ENCODE results near the gene TXNRD2.

DNA sequence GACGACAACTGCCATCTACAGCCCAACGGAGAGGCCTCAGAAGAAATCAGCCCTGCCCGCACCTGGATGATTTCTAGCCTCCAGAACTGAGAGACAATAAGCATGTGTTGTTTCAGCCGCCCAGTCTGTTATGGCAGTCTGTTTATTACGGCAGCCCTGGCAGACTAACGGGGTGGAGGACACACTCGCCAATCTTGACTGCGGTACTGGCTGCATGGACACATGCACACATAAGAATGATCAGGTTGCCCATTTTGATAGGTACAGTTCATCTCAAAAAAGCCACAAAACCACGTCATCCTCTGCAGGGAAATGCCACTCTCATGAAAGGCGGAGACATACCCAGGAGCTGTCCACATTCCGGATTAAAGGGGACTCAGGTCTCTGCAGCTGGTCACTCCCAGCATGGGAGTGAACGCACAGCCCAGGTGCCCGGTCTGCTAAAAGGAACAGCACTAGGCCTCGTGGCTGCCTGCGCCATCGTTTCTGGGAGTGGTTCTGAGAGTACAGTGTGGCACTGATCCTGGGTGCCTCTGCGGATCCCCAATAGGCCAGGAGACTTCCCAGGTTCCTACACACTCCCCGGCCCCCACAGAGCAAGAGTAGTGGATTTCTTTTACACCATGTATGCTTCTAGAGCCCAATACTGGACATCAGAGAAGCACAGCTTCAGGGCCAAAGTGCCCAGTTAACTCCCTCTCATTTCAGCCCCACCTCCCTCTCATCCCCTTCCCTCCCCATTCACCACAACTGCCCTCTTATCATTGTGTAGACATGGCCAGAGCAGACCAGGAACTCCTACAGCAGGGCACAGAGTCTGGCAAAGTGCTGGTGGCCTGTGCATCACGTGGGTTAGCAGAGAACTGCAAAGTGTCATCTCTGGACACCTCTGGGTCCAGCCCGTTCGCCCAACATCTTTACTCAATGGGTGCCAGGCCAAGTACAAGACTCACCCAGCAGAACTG, 11.8 kb downstream of the TXNRD2 start:
- TF ChIP-seq POLR2AphosphoS5 (IDR thresholded peaks at IDR 0.05; ENCODE audit: low read length) (no peak), TCF12 (IDR thresholded peaks at IDR 0.05; ENCODE audit: low read depth, low read length) (no peak), SP1 (IDR thresholded peaks at IDR 0.05; ENCODE audit: low read depth, low read length) (no peak), TAF1 (IDR thresholded peaks at IDR 0.05; ENCODE audit: borderline replicate concordance, low read depth, low read length) (no peak), STAT3 (IDR thresholded peaks at IDR 0.05; ENCODE audit: low read depth, low read length) (no peak), SIN3A (IDR thresholded peaks at IDR 0.05; ENCODE audit: low read depth, low read length) (no peak), ZNF274 (IDR thresholded peaks at IDR 0.05; ENCODE audit: insufficient read depth, insufficient read length) (no peak), IRF4 (IDR thresholded peaks at IDR 0.05; ENCODE audit: low read depth, low read length) (no peak), YY1 (IDR thresholded peaks at IDR 0.05; ENCODE audit: low read depth, low read length) (no peak), SMAD1 (IDR thresholded peaks at IDR 0.05; ENCODE audit: low read depth, partially characterized antibody) (no peak), LARP7 (IDR thresholded peaks at IDR 0.05) (no peak)
- TF ChIP-seq, protein P1, sequence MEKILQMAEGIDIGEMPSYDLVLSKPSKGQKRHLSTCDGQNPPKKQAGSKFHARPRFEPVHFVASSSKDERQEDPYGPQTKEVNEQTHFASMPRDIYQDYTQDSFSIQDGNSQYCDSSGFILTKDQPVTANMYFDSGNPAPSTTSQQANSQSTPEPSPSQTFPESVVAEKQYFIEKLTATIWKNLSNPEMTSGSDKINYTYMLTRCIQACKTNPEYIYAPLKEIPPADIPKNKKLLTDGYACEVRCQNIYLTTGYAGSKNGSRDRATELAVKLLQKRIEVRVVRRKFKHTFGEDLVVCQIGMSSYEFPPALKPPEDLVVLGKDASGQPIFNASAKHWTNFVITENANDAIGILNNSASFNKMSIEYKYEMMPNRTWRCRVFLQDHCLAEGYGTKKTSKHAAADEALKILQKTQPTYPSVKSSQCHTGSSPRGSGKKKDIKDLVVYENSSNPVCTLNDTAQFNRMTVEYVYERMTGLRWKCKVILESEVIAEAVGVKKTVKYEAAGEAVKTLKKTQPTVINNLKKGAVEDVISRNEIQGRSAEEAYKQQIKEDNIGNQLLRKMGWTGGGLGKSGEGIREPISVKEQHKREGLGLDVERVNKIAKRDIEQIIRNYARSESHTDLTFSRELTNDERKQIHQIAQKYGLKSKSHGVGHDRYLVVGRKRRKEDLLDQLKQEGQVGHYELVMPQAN (conservative IDR thresholded peaks at IDR 0.05), result no peak
